Activated CD8-positive, alpha-beta memory T cell treated with anti-CD3 and anti-CD28 coated beads, Interleukin-2, amount 50 U/mL, for 48 hours (primary cell): ENCODE results near the gene PHF5A.

Experiments used
- DNase-seq: peaks from one replicate; pipeline ENCODE4 v3.0.0-alpha.2; 2020

PHF5A gene

DNA sequence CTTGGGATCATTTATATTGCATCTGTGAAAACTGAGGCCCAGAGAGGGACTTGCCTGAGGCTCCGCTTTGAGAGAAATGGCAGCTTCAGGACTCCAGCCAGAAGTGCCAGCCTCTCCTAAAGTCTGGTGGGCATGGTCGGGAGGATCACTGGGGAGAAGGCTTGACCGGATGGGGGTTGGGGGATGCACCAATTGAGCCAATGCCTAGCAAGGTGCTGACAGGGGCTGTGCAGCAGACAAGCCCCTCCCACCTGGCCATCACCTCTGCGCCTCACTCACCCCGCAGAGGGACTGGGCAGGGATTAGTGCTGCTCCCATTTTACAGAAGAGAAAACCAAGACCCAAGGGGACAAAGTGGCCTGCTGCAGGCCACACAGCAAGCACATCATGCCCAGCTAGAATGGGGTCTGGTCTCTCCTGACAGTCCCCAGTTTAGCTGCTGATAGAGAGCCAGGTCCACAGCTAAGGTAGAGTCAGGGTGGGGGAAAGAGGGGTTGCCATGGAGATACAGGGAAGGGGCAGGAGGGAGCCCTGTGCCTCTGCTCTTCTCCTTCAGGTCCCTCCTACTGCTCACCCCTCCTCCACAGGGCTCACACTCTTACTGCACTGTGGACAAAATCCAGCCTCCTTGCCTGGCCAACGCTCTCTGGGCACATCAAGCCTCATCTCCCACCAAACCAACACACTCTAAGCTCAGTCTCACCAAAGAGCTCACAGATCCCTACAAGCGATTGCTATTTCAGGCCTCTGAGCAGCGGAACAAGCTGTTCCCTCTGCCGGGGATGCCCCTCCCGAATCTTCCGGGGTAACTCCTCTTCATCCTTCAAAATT is 57.3 kb downstream of the PHF5A start:
- no peak for DNase-seq

DNA sequence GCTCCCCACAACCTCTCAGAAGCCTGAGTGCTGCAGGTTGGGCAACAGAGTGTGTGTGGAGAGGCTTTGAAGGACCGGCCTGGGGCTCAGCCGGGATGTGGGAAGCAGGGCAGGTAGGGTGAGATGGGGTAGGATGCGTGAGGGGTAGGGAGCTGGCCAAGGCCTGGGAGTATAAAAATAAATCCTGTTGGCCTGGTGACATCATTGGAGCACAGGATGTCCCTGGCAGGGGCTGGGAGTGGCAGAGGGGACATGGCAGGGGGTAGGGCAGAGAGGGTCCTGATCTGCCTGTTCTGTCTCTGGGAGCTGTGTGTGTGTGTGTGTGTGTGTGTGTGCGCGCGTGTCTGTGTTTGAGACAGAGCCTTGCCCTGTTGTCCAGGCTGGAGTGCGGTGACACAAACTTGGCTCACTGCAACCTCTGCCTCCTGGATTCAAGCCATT is 58.2 kb downstream of the PHF5A start:
- DNase-seq = no peak
